Measurements from ENCODE around the gene PLA2G4D. TPM values are rescaled to one million over a fixed set of nuclear protein-coding genes. Genes with fewer than 3 reads are reported as not detected.

PLA2G4D gene
- total RNA-seq, 1 experiment from 2014 or later, result 0.24 TPM

DNA sequence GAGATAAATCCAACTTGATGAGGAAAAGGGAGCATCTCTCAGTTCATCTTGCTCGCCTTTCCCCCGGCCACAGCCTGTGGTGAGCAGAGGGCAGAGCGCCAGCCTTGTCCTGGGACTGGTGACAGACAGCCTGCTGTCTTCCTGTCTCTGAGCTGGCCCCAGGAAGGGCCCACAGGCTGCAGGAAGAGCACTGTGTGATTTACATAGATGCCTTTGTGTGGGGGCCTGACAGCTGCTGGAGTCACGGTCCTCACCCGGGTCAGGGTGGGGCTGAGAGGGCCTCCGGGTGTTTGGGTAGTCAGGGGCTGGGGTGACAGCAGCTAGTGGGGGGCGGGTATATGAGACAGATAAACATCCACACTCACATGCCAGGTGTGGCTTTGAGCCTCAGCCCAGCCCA lies 29.3 kb downstream of the PLA2G4D start:
- ChIA-PET POLR2A (interaction anchor here (0.6 kb wide), 1 partner anchor 222 kb away, joined by 3 read pairs; no protein-coding TSS in a partner anchor), CTCF (interaction anchor here (0.8 to 9.2 kb wide), 7 partner anchors 18 to 92 kb away, joined by 3 to 164 read pairs (median 8); no protein-coding TSS in a partner anchor)
- ATAC-seq (0 out of 2 replicates have a peak, but pooled peaks have one; percentile 15), DNase-seq (ENCODE audit: low spot score) (no peak)
- Mint-ChIP-seq H3K27ac (no peak overlapping the region), H3K9me3 (no peaks in the 10 kb centered on the region), H3K27me3 (ENCODE audit: low read depth) (no peaks in the 10 kb centered on the region; the same call in 1 of the 2 replicates), H3K4me1 (peaks cover 5% of the 10 kb centered on the region), H3K4me3 (no peak overlapping the region), H3K36me3 (no peaks in the 10 kb centered on the region)
- TF ChIP-seq GABPB1 (CRISPR knock-in tag; IDR thresholded peaks at IDR 0.05), result no peak
- TF ChIP-seq, protein P1, sequence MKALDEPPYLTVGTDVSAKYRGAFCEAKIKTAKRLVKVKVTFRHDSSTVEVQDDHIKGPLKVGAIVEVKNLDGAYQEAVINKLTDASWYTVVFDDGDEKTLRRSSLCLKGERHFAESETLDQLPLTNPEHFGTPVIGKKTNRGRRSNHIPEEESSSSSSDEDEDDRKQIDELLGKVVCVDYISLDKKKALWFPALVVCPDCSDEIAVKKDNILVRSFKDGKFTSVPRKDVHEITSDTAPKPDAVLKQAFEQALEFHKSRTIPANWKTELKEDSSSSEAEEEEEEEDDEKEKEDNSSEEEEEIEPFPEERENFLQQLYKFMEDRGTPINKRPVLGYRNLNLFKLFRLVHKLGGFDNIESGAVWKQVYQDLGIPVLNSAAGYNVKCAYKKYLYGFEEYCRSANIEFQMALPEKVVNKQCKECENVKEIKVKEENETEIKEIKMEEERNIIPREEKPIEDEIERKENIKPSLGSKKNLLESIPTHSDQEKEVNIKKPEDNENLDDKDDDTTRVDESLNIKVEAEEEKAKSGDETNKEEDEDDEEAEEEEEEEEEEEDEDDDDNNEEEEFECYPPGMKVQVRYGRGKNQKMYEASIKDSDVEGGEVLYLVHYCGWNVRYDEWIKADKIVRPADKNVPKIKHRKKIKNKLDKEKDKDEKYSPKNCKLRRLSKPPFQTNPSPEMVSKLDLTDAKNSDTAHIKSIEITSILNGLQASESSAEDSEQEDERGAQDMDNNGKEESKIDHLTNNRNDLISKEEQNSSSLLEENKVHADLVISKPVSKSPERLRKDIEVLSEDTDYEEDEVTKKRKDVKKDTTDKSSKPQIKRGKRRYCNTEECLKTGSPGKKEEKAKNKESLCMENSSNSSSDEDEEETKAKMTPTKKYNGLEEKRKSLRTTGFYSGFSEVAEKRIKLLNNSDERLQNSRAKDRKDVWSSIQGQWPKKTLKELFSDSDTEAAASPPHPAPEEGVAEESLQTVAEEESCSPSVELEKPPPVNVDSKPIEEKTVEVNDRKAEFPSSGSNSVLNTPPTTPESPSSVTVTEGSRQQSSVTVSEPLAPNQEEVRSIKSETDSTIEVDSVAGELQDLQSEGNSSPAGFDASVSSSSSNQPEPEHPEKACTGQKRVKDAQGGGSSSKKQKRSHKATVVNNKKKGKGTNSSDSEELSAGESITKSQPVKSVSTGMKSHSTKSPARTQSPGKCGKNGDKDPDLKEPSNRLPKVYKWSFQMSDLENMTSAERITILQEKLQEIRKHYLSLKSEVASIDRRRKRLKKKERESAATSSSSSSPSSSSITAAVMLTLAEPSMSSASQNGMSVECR (CRISPR knock-in tag; IDR thresholded peaks at IDR 0.05; ENCODE audit: borderline replicate concordance), result no peak
- TF ChIP-seq SOX15 (CRISPR knock-in tag; IDR thresholded peaks at IDR 0.05), result no peak
- TF ChIP-seq ZBTB21 (CRISPR knock-in tag; IDR thresholded peaks at IDR 0.05; ENCODE audit: borderline replicate concordance), result no peak
- TF ChIP-seq IRF2 (CRISPR knock-in tag; IDR thresholded peaks at IDR 0.05; ENCODE audit: borderline replicate concordance, low read depth), result no peak
- TF ChIP-seq, protein P2, sequence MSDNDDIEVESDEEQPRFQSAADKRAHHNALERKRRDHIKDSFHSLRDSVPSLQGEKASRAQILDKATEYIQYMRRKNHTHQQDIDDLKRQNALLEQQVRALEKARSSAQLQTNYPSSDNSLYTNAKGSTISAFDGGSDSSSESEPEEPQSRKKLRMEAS (CRISPR knock-in tag; IDR thresholded peaks at IDR 0.05), result no peak
- TF ChIP-seq FOXJ3 (CRISPR knock-in tag; IDR thresholded peaks at IDR 0.05; ENCODE audit: borderline replicate concordance), result no peak
- no peak for TF ChIP-seq ZNF121 (CRISPR knock-in tag; IDR thresholded peaks at IDR 0.05)
- TF ChIP-seq, protein P3, sequence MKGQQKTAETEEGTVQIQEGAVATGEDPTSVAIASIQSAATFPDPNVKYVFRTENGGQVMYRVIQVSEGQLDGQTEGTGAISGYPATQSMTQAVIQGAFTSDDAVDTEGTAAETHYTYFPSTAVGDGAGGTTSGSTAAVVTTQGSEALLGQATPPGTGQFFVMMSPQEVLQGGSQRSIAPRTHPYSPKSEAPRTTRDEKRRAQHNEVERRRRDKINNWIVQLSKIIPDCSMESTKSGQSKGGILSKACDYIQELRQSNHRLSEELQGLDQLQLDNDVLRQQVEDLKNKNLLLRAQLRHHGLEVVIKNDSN (CRISPR knock-in tag; IDR thresholded peaks at IDR 0.05), result no peak
- no peak for TF ChIP-seq TCF7 (CRISPR knock-in tag; IDR thresholded peaks at IDR 0.05; ENCODE audit: low read depth)
- no peak for TF ChIP-seq RELA (CRISPR knock-in tag; IDR thresholded peaks at IDR 0.05; ENCODE audit: borderline replicate concordance)
- TF ChIP-seq RORB (CRISPR knock-in tag; IDR thresholded peaks at IDR 0.05), result no peak
- TF ChIP-seq, protein P4, sequence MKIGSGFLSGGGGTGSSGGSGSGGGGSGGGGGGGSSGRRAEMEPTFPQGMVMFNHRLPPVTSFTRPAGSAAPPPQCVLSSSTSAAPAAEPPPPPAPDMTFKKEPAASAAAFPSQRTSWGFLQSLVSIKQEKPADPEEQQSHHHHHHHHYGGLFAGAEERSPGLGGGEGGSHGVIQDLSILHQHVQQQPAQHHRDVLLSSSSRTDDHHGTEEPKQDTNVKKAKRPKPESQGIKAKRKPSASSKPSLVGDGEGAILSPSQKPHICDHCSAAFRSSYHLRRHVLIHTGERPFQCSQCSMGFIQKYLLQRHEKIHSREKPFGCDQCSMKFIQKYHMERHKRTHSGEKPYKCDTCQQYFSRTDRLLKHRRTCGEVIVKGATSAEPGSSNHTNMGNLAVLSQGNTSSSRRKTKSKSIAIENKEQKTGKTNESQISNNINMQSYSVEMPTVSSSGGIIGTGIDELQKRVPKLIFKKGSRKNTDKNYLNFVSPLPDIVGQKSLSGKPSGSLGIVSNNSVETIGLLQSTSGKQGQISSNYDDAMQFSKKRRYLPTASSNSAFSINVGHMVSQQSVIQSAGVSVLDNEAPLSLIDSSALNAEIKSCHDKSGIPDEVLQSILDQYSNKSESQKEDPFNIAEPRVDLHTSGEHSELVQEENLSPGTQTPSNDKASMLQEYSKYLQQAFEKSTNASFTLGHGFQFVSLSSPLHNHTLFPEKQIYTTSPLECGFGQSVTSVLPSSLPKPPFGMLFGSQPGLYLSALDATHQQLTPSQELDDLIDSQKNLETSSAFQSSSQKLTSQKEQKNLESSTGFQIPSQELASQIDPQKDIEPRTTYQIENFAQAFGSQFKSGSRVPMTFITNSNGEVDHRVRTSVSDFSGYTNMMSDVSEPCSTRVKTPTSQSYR (CRISPR knock-in tag; IDR thresholded peaks at IDR 0.05), result no peak
- TF ChIP-seq, protein P5, sequence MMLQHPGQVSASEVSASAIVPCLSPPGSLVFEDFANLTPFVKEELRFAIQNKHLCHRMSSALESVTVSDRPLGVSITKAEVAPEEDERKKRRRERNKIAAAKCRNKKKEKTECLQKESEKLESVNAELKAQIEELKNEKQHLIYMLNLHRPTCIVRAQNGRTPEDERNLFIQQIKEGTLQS (CRISPR knock-in tag; conservative IDR thresholded peaks at IDR 0.05), result no peak
- TF ChIP-seq EMX1 (CRISPR knock-in tag; IDR thresholded peaks at IDR 0.05), result no peak
- TF ChIP-seq CREB1 (CRISPR knock-in tag; IDR thresholded peaks at IDR 0.05), result no peak
- TF ChIP-seq, protein P6, sequence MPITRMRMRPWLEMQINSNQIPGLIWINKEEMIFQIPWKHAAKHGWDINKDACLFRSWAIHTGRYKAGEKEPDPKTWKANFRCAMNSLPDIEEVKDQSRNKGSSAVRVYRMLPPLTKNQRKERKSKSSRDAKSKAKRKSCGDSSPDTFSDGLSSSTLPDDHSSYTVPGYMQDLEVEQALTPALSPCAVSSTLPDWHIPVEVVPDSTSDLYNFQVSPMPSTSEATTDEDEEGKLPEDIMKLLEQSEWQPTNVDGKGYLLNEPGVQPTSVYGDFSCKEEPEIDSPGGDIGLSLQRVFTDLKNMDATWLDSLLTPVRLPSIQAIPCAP (CRISPR knock-in tag; IDR thresholded peaks at IDR 0.05), result no peak
- no peak for TF ChIP-seq ETV6 (CRISPR knock-in tag; IDR thresholded peaks at IDR 0.05)
- TF ChIP-seq ESRRA (CRISPR knock-in tag; IDR thresholded peaks at IDR 0.05; ENCODE audit: borderline replicate concordance), result no peak
